Suppressor macrophage (primary cell): ENCODE results near the gene PWWP2B.
A peak's percentile ranks its signal among the peaks of the same experiment; 100 is the strongest.

ENCODE experiments used
- DNase-seq, 4 experiments: peaks; one replicate each; pipeline ENCODE4 v3.0.0-alpha.2; 2020 to 2022

Gene PWWP2B

GRCh38 chr10:132460691-132461090 is 63.7 kb downstream of the PWWP2B start:
- DNase-seq: peak in 1 of 4 experiments; percentile 0

DNA sequence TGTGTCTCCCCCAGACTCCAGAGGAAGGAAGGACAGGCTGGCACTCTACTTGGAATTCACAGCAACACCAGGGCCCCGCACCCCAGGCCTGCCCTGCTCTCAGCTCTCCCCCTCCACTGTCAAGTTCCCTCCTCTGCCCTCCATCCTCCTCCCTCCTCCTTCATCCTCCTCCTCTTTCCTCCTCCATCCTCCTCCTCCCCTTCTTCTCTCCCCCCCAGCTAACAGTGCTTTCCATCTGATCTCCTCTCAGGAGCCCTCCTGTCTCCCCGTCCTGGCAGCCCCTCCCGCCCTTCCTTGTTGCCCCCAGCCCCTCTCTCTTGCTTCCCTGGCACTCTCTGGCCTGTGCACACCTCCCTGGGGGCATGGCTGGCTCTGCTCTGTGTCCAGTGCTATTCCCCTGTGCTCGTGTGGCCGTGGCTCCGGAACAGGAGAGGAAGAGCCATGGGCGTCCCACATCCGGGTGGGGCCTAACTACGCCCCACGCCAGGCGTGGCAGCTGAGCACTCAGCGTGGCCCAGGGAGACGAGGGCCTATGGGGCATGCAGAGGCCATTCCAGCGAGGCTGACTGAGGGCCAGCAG is 64.2 kb downstream of the PWWP2B start:
- peak in 1 of 4 experiments; percentile 3 for DNase-seq

DNA sequence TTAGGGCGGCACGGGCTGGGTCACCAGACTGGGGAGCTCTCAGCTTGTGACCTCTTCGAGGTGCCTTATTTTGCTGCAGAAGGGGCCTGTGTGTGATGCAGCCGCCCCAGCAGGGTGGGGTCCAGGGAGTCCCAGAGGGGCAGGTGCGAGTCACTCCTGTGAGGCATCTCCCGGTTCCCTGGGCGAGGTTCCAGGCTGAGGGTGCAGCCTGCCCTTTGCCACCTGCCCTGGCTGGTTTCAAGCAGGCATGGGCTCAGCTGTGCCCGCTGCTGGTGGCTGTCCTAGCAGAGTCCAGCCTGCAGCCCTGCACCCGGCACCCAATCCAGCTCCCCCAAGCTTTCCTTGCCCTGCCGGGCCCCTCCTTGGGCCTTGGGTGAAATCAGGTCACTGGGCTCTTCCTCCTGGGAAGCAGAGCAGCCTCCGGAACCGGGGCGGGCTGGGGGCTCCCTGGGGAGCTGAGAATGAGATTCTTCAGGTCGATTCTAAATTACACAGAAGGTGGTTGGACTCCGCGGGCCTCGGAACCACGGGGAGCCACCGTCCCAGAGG is 64.8 kb downstream of the PWWP2B start:
- DNase-seq: peak in 1 of 4 experiments; percentile 1

DNA sequence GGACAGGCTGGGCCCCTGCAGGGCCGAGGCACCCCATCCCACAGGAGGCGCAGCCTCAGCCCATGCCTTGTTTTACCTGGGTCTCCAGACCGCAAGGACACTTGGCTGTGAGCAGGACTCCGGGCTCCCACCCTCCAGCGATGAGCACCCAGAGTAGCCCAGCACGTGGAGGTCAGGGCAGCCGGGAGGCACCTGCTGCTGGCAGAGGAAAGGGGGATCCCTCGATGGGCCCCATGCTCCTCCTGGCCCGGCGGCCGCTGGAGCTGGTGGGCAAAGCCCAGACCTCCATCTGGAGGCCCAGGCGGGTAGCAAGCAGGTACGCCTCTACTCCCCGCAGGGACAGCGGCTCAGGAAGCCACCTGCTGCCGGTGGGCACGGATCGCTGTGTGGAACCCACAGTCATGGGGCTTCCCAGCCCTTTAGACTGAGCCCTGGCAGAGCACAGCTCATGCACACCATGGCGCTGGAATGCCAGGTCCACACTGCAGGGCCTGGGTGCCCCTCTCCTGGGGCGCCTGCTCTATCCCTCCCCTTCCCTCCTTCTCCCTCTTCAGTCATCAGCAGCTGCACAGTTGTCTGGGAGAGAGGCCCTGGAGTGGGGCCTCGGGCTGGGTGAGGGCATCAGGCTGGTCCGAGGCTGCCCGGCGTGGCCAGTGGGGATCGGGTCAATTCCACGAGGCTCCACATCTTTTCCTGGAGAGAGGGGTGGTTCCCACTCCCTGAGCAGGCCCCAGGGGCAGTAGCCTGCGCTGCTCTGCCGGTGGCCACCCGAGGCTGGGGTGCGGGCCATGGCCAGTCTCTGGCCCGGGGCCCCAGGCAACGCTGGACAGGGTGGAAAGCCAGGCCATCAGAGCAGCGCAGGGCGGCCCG is 65.7 kb downstream of the PWWP2B start:
- peak in 1 of 4 experiments; percentile 2 for DNase-seq

GRCh38 chr10:132463333-132464255 is 66.6 kb downstream of the PWWP2B start:
- peak in 1 of 4 experiments; percentile 36 for DNase-seq

- DNase-seq: peak in 1 of 4 experiments; percentile 2
These were observed 67.5 kb downstream of the PWWP2B start for GRCh38 chr10:132464256-132465192.

DNA sequence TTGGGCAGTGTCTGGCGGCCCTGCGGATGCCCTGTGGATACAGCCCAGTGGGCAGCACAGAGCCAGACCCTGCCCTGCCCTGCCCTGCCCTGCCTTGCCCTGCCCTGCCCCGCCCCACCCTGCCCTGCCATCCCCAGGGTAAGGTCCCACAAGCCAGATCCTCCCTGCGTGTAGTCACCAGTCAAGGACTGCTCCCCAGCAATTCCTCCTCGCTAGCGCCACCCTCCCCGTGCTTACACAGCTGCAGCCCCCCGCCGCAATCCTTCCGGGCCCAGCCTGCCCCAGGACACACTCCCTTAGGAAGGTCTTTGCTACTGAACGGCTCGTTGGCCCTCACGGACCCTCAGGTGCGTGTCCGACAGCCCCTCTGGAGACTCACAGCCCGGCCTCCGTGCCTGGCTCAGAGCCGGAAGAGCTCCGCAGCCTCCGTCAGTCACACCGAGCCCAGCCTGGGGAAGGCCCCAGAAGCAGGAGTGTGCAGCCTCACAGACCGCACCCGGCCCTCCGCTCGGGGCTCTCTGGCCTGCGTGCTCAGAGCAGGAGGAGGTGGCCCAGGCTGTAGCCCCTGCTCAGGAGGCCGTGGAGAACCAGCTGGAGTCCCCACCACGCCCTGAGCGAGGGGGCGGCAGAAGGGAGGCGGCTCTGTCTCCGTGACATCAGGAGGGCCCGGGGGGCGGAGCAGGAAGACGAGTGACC is 68.3 kb downstream of the PWWP2B start:
- no peak for DNase-seq

- peak in 1 of 4 experiments; percentile 0 for DNase-seq
These were observed 69.0 kb downstream of the PWWP2B start for GRCh38 chr10:132465889-132466519.

DNA sequence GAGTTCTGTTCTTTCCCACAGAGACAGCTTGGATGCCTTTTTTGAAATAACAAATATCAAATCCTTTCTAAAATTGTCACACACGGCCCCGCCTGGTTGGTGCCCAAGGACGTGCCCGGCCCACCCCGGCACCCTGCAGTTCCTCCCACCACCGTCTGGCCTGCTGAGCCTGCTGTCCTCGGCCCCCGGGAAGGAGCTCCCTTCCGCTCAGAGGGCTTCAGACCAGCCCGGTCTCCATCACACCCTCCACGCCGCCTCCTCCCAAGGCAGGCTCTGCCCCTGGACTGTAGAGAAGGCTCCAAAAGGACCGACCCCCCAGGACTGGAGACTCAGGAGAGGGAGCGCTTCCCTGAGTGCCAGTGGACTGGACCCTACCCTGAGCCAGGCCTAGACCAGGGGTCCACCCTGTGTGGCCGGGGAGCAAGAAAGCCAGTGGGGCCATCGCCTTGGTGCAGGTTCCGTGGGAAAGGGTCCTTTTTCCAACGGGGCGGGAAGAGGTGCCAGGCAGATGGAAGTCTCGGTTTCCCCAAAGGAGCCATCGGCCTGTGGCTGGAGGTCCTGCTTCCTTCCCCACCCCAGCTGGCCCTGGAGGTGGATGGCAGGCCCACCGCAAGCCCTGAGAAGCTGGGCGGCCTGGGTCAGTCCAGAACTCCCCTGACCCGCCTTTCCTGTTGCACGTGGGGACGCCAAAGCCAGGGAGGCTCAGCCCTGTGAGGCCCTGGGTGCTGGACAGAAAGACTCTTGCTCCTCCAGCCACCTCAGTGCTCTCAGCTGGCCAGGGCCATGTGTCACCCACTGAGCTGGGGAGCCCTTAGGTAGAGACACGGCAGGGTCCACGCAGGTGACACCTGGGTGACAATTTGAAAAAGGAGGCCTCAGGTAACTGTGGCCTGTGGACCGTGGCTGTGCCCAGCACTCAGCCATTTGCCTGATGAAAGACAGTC is 69.8 kb downstream of the PWWP2B start:
- DNase-seq: no peak
